SU-DHL-6 (cell line): ENCODE measurements around the gene PLEKHG3.

Experiments
- H2AFZ ChIP-seq: fragments of 200-600 bp; sonication (generic); 2 replicates; pipeline ENCODE4 v1.6.1; 2014; ENCODE audit warnings: low read depth, mild to moderate bottlenecking, moderate library complexity, mixed read lengths, antibody characterized with exemption, low read length; ENCODE audit not compliant: severe bottlenecking
- H3F3A ChIP-seq: fragments of 200-600 bp; shearing (Covaris generic); 2 replicates; pipeline ENCODE4 v1.6.0; 2016; ENCODE audit warnings: antibody characterized with exemption, mild to moderate bottlenecking; ENCODE audit not compliant: insufficient read depth
- H3K27ac ChIP-seq: fragments of 200-600 bp; sonication (generic); 2 replicates; pipeline ENCODE4 v1.5.1; 2016; ENCODE audit warnings: low read depth, mild to moderate bottlenecking, low read length, moderate library complexity, mixed read lengths
- H3K27me3 ChIP-seq: fragments of 200-600 bp; sonication (generic), shearing (Covaris generic); 2 replicates; pipeline ENCODE4 v1.6.0; 2014; ENCODE audit warnings: mild to moderate bottlenecking, low read length
- H3K36me3 ChIP-seq: fragments of 200-600 bp; sonication (generic); 2 replicates; pipeline ENCODE4 v1.6.1; 2014; ENCODE audit warnings: mild to moderate bottlenecking, low read length, mixed read lengths
- H3K4me2 ChIP-seq: fragments of 300-600, 200-600 bp; shearing (Covaris generic), sonication (generic); 2 replicates; pipeline ENCODE4 v1.6.0; 2014; ENCODE audit warnings: low read length, low read depth, mild to moderate bottlenecking; ENCODE audit not compliant: poor library complexity, severe bottlenecking
- H3K4me3 ChIP-seq: fragments of 200-600 bp; sonication (generic); 2 replicates; pipeline ENCODE4 v1.5.1; 2014; ENCODE audit warnings: antibody characterized with exemption, low read length, mild to moderate bottlenecking, mixed read lengths; ENCODE audit not compliant: insufficient read depth, poor library complexity, severe bottlenecking
- H3K79me2 ChIP-seq: fragments of 200-600 bp; sonication (generic); 2 replicates; pipeline ENCODE4 v1.6.1; 2014; ENCODE audit warnings: mild to moderate bottlenecking, low read length, moderate library complexity; ENCODE audit not compliant: insufficient read depth
- H3K9ac ChIP-seq: fragments of 200-600 bp; sonication (generic); 2 replicates; pipeline ENCODE4 v1.7.0; 2014; ENCODE audit warnings: mild to moderate bottlenecking, low read length
- H3K9me2 ChIP-seq: fragments of 200-600 bp; sonication (generic); replicated peaks from 2 replicates; pipeline ENCODE4 v1.6.1; 2014; ENCODE audit warnings: low read length; ENCODE audit not compliant: insufficient read depth
- H3K9me3 ChIP-seq: fragments of 200-600 bp; sonication (generic); 2 replicates; pipeline ENCODE4 v1.6.1; 2014; ENCODE audit warnings: low read length, mixed read lengths; ENCODE audit not compliant: insufficient read depth
- H4K20me1 ChIP-seq: fragments of 200-600 bp; sonication (generic); 2 replicates; pipeline ENCODE4 v1.6.1; 2014; ENCODE audit warnings: low read depth, mild to moderate bottlenecking, antibody characterized with exemption, low read length, moderate library complexity, mixed read lengths
- CTCF ChIP-seq: fragments of 200-600 bp; sonication (generic); IDR thresholded peaks from one replicate; pipeline ENCODE4 v1.5.1; 2017; ENCODE audit warnings: antibody characterized with exemption, mild to moderate bottlenecking, low read length, moderate library complexity; ENCODE audit not compliant: insufficient read depth, poor library complexity, severe bottlenecking
- EZH2phosphoT487 ChIP-seq: fragments of 200-600 bp; sonication (generic), shearing (Covaris generic); conservative IDR thresholded peaks from 2 replicates; pipeline ENCODE4 v1.6.1; 2018; ENCODE audit warnings: mild to moderate bottlenecking, antibody characterized with exemption, low read length, moderate library complexity, mixed read lengths

PLEKHG3 gene

GRCh38 chr14:64704143-64704742, at the start of gene PLEKHG3:
PLEKHG3 (plus strand) TSS chr14:64704424; CDS start chr14:64727632, 23,208 bp downstream.
- Histone ChIP-seq H3K4me3 (no peak within 1 kb of the TSS), H3K79me2 (no peaks in the 10 kb centered on the region), H3K27ac (no peak within 1 kb of the TSS), H3K9me2 (no peaks in the 10 kb centered on the region), H4K20me1 (no peaks in the 10 kb centered on the region), H3K9ac (no peak within 1 kb of the TSS), H2AFZ (no peak within 1 kb of the TSS), H3K4me2 (no peak within 1 kb of the TSS), H3K9me3 (no peaks in the 10 kb centered on the region), H3F3A (no peaks in the 10 kb centered on the region), H3K36me3 (no peaks in the 10 kb centered on the region), H3K27me3 (no peaks in the 10 kb centered on the region)
- TF ChIP-seq EZH2phosphoT487 = no peak
- TF ChIP-seq CTCF = no peak

- Histone ChIP-seq H3K4me2 (no peak overlapping the region), H3K9me2 (no peaks in the 10 kb centered on the region), H3K27me3 (no peaks in the 10 kb centered on the region), H4K20me1 (no peaks in the 10 kb centered on the region), H3K79me2 (no peaks in the 10 kb centered on the region), H3K27ac (no peak overlapping the region), H3K9me3 (no peaks in the 10 kb centered on the region), H3K9ac (no peak overlapping the region), H3K36me3 (no peaks in the 10 kb centered on the region), H2AFZ (no peak overlapping the region), H3K4me3 (no peak overlapping the region), H3F3A (no peaks in the 10 kb centered on the region)
- TF ChIP-seq EZH2phosphoT487 (no peak), CTCF (no peak)
Observed at GRCh38 chr14:64654901-64655300, 49.3 kb upstream of the PLEKHG3 start.

DNA sequence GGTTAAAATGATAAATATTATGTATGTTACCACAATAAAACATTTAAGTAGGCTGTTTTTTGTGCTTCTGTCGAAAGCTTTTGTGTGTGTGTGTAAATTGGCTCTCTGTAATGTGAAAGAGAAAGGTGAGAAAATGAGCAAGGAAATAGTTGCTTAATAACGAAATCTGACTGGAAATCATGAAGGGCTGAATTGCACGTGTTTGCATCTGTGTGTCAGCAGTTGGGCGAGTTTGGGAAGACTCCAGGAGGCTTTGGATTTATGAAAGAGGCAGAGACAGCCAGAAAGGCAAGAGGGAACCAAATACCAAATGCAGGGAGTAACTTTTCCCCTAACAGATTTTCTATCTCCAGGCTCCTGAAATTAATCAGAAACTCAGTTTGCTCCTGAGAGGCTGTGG, 47.2 kb upstream of the PLEKHG3 start:
- H3K79me2 ChIP-seq = no peaks in the 10 kb centered on the region
- H3K4me3 ChIP-seq = no peak overlapping the region
- no peak overlapping the region for H3K27ac ChIP-seq
- no peaks in the 10 kb centered on the region for H3K27me3 ChIP-seq
- no peaks in the 10 kb centered on the region for H3K36me3 ChIP-seq
- H3K9me3 ChIP-seq = no peaks in the 10 kb centered on the region
- H2AFZ ChIP-seq = no peak overlapping the region
- no peaks in the 10 kb centered on the region for H3K9me2 ChIP-seq
- H3F3A ChIP-seq = no peaks in the 10 kb centered on the region
- no peak overlapping the region for H3K9ac ChIP-seq
- no peak overlapping the region for H3K4me2 ChIP-seq
- TF ChIP-seq CTCF (no peak), EZH2phosphoT487 (no peak)
- H4K20me1 ChIP-seq = no peaks in the 10 kb centered on the region
